HG02938 (cell line): ENCODE data around the gene ZBP1.

ENCODE experiments used
- ATAC-seq: cut with Tn5 transposase; IDR thresholded peaks from one replicate; pipeline ENCODE4 v1.9.1; 2021; ENCODE audit warnings: mild to moderate bottlenecking, moderate library complexity; ENCODE audit not compliant: unreplicated experiment

Gene ZBP1

DNA sequence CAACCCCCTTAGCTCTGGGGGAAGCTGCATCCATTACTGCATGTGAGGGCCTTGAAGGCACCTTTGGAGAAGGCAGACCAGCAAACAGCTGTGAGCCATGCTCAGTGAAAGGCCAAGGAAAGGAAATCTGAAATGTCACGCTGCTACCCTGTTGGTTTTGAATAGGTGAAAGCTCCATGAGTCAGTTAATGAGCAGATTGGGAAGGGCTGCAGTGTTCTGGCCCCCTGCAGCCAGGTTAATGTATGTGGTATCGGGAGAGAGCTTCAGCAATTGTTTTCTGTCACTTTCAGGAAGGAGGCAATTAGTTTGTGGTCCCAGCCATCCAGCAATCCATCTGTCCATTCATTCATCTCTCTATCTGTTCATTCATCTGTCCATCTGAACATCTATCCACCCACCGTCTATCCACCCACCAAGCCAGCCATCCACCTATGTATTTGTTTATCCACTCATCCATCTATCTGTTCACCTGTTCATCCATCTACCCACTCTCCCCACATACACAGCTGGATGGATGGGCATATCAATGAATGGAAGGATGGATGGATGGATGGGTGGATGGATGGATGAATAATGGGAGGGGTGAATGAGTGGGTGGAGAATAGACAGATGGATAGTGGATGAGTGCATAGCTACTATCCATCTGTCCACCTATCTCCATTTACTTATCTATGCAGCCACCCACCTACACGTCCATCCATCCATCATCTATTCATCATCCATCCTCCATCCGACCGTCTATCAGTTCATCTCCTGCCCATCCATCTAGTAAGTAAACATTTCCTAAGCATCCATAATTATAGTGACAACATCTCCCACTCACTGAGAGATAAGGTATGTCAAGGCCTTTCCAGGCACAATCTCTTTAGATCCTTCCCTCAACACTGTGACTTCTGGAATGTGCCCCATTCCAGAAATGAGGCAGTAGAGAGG is 43.3 kb downstream of the ZBP1 start:
- no peak for ATAC-seq

DNA sequence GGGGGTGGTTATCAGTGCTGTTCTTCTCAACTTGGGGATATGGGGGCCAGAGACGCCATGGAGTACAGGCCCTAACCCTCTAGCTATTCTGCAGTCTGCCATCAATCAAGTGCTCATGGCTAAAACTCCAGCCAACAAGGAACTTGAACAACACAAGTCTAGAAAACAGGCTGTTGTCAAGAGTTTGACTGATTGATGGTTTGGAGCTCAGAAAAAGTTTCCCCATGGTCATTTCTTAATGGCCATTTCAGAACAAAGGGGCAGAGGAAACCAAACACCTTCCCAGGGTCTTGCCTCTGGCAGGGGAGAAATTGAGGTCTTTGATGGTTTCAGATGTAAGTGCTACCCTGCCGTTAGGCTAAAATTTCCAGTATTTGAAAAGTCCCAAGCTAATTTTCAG is 44.2 kb downstream of the ZBP1 start:
- ATAC-seq: no peak

GRCh38 chr20:57574954-57575353 is 45.3 kb downstream of the ZBP1 start:
- no peak for ATAC-seq

DNA sequence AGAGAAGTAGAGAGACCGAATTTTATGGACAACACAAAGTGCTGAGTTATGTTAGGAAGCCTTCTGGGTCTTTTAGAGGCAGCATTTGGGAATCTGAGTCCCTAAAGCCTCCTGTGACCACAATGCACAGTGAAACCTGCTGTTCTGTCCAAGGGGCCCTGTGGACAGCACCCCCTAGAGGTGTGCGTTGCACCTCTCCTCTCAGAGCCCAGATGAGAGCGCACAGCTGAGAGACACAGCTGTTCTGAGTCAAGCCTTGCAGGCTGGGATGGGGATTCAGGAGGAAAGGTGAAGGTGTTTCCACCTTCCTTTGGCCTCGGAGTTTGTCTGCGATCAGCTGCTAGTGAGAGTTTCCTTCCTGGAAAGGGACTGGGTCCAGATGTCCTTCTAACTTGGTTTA is 46.3 kb downstream of the ZBP1 start:
- no peak for ATAC-seq

- no peak for ATAC-seq
These were observed 47.0 kb downstream of the ZBP1 start for GRCh38 chr20:57573242-57573641.

DNA sequence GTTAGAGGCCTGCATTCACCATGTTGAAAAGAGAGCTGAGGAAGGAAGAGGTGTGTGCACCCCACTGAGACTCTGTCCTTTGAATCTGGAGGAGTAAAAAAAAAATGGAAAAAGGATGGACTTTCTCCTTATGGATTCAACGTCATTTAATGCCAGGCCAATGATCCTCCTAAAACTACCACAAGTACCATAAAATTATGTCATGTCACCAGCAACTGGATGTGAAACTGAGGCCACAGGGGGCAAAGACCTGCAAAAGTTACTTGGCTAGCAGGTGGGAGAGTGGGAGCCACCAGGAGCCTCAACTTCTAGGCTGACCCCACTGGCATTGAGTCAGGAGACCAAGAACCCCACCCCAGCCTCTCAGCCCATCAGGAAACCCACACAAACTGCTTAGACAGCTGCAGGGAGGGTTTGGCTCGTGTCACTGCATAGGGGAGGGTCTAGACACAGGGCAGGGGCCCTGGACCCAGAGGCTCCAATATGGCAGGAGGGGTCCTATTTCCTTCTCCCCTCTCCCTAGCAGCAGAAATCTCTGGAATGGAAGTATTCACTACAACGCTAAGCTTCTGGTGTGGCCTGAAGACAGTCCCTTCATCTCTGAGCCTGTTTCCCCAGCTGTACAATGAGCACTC is 48.3 kb downstream of the ZBP1 start:
- no peak for ATAC-seq

GRCh38 chr20:57570920-57571319 is 49.3 kb downstream of the ZBP1 start:
- ATAC-seq: no peak

GRCh38 chr20:57570145-57570850 is 49.9 kb downstream of the ZBP1 start:
- ATAC-seq: no peak

DNA sequence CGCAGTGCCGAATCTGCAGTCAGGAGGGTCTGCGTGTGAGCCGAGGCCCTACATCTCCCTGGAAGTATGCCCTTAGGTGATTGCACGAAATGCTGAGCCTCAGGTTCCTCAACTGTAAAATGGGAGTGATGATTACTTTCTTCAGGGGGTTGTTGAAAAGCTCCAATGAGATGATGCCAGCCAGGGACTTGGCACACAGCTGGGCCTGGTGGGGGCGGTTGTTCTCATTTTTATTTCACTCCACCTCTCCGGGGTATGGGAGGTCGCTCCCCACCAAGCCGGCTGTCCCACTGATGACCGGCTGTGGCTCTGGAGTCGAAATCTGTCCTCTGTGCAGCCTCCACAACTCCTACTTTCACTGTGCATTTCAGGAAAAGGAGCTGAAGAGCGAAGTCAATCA is 51.3 kb downstream of the ZBP1 start:
- ATAC-seq: no peak

DNA sequence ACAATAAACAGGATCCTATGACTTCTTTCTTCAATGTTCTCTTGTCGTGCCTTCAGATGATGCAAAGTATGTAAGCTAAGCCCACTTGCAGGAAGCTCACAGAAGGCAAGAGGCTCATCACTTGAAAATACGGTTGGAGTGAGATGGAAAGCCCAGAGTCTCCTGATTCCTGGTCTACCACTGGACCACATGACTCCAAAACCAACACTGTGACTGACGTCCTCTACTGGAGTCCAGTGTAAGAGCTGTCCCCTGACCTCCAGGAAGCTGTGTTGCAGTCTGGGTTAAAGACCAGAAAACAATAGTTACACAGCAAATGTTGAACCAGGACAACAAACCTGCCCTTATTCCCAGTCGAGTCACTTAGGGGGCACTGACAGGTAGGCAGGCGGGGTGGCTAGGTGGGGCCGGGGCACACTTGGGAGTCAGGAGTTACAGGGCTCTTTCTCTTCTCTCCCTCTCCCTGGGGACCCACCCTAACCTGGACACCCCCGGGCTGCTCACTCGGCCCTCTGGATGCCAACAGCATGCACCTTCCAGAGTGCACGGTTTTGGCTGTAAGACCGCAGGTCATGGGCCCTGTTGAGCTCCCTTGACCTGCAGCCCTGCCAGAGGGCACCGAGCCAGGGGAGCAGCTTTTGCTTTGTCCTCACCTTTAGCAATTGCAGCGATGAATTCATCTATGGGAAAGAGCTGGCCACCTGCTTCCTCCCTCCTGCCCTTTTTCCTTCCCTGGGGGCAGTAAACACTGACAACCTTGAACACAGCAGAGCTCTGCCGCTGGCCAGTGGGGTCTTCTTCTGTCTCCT is 51.9 kb downstream of the ZBP1 start:
- no peak for ATAC-seq

DNA sequence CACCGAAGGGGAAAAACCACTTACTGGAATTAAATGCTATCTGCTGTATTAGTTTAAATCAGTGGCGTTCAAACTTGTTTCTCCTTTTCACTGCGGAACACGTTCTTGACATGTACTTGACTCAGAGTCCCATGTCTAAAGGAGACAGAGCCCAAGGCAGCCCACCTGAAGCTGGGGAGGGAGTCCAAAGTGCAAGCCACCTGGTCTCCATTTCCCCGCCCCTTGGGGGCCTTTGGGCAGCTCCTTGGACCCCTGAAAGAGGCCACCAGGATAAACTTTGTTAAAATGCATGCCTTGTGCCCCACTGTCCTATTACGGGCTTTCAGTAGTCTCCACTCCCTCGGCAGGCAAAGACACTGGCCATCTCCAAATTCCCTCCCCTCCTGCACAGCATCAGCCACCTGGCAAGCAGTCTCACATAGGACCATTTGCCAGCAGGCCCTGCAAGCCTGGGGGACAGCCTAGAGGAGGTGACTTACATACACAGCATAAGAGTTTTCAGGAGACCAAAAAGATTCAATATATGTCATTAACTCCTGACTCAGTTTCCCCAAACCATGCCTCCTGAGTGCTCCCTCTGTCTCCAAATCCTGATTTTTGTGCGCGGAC is 52.7 kb downstream of the ZBP1 start:
- ATAC-seq: no peak

- no peak for ATAC-seq
These were observed 53.3 kb downstream of the ZBP1 start for GRCh38 chr20:57566803-57567459.

DNA sequence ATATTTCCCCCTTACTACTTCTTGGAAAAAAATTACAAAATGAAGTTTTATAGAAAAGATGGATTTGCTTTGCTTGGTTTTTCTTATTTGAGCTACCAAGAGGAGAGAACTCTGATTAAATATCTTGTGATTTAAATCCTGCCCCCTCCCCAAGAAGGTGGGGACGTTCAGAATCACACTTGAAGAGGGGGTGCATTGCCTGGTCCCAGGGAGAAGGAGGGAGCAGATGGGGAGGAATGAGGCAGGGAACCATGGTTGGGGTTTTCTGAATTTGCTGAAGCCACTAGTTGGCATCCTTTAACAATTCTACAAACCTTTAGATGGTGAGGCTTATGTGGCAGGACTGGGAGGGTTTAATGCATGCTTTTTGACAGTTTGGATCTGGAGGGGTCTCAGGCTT is 53.8 kb downstream of the ZBP1 start:
- no peak for ATAC-seq

- ATAC-seq: no peak
These were observed 55.1 kb downstream of the ZBP1 start for GRCh38 chr20:57564951-57565642.

DNA sequence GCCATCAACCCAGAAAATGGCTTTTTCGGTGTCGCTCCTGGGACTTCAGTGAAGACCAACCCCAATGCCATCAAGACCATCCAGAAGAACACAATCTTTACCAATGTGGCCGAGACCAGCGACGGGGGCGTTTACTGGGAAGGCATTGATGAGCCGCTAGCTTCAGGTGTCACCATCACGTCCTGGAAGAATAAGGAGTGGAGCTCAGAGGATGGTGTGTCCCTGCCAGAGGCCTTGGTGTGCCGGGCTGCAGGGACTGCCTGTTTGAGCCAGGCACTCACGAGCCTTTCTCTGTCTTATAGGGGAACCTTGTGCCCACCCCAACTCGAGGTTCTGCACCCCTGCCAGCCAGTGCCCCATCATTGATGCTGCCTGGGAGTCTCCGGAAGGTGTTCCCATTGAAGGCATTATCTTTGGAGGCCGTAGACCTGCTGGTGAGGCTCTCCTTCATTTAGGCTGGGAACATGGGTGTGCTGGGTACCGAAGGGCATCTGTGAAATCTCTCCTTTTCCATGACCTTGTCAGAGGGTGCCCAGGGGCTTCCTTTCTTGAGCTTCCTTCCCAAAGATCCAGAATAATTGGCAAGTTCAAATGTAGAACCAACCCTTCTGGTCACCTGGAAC is 55.9 kb downstream of the ZBP1 start:
- ATAC-seq: no peak

- ATAC-seq: no peak
These were observed 56.7 kb downstream of the ZBP1 start for GRCh38 chr20:57563522-57563921.

DNA sequence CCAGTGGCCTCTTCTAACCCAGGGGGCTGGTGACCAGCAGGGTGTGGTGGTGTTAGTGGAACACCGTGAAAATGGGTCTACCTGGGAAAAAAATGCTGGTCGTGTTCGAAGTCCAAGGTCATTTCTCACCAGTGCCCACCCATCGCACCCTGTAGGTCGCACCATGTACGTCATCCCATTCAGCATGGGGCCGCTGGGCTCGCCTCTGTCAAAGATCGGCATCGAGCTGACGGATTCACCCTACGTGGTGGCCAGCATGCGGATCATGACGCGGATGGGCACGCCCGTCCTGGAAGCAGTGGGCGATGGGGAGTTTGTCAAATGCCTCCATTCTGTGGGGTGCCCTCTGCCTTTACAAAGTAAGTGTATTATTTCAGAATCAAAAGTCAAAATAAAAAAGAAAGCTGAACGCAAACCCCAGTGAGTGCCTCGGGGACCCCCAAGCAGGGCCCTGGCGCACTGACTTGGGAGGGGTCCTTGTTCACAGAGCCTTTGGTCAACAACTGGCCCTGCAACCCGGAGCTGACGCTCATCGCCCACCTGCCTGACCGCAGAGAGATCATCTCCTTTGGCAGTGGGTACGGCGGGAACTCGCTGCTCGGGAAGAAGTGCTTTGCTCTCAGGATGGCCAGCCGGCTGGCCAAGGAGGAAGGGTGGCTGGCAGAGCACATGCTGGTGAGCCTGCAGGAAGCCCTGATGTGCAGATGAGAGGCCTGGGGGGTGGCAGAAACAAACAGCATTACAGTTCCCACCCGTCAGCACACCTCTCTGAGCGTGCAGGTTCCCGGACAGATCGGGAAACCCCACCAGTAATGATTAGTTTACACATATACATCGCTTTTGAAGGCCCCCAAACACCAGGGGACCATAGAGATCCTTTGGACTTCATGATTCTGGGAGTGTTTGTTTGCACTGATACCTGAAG is 57.4 kb downstream of the ZBP1 start:
- ATAC-seq: no peak
